Effector CD8-positive, alpha-beta T cell (primary cell): Measurements from ENCODE around the gene NKTR.

Experiments
- DNase-seq: peaks from one replicate; lab custom pipeline; 2025; lab: John Stamatoyannopoulos, UW

The NKTR gene

GRCh38 chr3:42681361-42682038, 81.0 kb downstream of the NKTR start:
- DNase-seq, result no peak

DNA sequence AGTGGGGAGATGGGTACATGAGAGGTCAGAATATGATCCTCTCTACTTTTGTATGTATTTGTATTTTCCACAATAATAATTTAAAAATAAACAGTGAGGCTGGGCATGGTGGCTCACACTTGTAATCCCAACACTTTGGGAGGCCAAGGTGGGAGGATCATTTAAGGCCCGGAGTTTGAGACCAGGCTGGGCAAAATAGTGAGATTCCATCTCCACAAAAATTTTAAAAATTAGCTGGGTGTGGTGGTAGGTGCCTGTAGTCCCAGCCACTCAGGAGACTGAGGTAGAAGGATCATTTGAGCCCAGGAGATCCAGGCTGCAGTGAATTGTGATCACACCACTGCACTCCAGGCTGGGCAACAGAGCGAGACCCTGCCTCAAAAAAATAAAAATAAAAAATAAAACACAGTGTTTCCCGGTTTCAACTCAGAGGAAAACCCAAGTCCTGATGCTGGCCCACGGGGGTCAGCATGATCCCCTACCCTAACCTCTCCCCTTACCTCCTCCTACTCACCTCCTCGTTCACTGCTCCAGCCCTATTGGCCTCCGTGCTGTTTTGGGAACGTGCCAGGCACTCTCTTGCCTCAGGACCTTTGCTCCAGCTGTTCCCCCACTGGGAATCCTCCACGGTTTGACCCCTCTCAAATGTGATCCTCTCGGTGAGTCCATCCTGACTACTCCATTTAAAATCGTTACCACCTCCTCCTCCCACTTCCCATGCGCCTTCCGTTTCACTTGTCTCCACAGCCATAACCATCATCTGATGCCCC, 82.0 kb downstream of the NKTR start:
- DNase-seq, result no peak

DNA sequence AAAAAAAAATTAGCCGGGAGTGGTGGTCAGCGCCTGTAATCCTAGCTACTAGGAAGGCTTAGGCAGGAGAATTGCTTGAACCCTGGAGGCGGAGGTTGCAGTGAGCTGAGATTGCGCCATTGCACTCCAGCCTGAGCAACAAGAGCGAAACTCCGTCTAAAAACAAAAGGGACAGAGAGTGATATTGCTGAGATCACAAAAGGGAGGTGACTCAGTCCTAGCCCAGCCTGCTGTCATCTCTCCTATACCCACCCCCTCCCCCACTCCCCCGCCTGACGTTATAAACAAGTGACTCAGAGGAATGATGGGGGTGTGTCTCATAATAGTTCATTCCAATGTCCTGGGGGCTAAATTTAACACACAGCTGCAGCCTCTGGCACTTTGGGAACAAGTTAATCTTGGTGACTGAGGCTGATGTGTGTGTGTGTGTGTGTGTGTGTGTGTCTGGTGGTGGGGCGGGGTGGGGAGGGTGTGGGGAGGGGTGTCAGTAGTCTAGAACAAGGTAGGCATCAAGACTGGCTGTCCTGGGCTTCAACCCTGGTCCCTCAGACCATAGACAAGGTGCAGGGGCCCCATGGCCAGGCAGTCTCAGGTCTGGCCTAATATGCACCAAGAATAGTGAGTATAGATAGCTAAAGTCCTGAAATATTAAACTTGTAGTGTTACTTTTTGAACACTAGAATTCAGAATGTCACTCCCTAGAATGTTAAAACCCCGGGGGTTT, 83.6 kb downstream of the NKTR start:
- DNase-seq, result no peak

- DNase-seq, result no peak
Observed at GRCh38 chr3:42684632-42685362, 84.3 kb downstream of the NKTR start.

DNA sequence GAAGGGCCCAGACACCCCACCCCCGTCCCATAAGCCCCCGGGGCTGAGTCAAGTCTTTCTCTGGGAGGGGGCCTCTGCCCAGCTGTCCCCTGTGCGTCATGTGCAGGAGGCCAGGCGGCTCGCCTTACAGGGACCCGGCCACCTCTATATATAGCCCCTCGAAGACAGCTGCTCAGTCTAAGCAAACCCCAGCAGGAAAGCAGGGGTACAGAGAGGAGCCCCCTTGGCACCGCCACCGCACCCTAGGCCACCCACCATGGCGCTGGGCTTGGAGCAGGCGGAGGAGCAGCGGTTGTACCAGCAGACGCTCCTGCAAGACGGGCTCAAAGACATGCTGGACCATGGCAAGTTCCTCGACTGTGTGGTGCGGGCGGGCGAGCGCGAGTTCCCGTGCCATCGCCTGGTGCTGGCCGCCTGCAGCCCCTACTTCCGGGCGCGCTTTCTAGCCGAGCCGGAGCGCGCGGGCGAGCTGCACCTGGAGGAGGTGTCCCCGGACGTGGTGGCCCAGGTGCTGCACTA, 84.9 kb downstream of the NKTR start, which contains the start of gene KLHL40:
Gene KLHL40, plus strand, starts transcription at position 175 of the 519 bp plus-strand sequence. Its CDS starts 82 bp downstream, at position 257.
- DNase-seq, result no peak

- no peak for DNase-seq
Observed at GRCh38 chr3:42685891-42686820, 85.7 kb downstream of the NKTR start.

- no peak for DNase-seq
Observed at GRCh38 chr3:42686832-42687650, 86.6 kb downstream of the NKTR start.

DNA sequence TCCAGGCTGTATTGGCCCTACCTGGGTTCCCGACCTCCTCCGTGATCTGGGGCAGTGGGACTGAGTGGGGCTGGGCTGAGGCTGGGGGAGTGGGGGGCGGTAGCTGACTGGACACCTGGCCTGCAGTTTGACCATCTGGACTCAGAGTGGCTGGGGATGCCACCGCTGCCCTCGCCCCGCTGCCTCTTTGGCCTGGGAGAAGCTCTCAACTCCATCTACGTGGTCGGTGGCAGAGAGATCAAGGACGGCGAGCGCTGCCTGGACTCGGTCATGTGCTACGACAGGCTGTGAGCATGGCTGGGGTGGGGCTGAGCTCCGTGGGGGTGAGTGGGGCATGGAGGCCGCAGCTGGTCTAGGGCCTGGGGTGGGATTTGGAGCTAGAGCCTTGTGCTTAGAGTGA, 87.5 kb downstream of the NKTR start:
- no peak for DNase-seq

DNA sequence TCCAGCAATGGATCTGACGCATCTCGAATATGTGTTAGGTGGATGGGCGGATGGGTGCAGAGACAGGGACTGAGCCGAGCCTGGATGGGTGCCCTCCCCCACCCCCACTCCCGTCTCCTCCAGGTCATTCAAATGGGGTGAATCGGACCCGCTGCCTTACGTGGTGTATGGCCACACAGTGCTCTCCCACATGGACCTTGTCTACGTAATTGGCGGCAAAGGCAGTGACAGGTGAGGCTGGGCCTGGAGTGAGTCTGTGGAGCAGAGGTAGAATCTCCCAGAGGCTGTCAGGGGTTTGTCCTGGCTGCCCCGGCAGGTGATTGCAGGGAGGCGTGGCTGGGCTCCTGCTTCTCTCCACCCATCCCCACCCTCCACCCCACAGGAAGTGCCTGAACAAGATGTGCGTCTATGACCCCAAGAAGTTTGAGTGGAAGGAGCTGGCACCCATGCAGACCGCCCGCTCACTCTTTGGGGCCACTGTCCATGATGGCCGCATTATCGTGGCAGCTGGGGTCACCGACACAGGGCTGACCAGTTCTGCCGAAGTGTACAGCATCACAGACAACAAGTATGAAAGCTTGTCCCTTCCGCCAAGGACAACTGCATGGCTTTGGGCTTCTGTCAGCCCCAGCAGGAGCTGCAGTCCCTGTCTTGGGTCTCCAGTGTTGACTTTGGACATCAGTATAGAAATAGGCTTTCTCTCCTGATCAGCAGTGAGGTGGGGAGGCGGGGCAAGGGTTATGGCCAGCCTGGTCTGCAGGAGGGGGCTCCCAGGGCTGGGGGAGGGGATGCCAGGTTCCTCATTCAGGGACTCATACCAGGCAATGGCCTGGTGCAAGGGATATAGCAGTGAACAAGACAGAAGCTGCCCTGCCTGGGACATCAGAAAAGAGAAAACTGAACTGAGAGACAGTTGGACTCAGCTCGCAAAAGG, 88.3 kb downstream of the NKTR start:
- no peak for DNase-seq

- no peak for DNase-seq
Observed at GRCh38 chr3:42689421-42690014, 89.0 kb downstream of the NKTR start.

DNA sequence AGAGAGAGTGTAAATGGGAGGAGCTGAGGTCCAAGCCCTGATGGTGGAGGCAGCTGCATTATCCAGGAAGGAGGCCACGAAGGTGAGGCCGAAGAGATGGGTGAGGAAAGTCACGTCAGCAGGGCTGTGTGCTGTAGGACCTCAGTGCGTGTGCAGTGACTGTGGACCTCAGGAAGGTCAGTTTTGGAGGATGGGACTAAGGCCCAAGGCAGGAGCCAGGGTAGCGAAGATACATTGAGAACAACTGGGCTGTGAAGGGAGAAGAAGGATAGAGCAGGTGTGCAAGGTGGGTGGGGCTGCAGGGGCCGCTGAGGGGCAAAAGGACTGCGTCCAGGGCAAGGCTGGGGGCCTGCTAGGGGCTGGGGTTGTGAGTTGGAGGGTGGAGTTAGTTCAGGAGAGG, 89.7 kb downstream of the NKTR start:
- no peak for DNase-seq

DNA sequence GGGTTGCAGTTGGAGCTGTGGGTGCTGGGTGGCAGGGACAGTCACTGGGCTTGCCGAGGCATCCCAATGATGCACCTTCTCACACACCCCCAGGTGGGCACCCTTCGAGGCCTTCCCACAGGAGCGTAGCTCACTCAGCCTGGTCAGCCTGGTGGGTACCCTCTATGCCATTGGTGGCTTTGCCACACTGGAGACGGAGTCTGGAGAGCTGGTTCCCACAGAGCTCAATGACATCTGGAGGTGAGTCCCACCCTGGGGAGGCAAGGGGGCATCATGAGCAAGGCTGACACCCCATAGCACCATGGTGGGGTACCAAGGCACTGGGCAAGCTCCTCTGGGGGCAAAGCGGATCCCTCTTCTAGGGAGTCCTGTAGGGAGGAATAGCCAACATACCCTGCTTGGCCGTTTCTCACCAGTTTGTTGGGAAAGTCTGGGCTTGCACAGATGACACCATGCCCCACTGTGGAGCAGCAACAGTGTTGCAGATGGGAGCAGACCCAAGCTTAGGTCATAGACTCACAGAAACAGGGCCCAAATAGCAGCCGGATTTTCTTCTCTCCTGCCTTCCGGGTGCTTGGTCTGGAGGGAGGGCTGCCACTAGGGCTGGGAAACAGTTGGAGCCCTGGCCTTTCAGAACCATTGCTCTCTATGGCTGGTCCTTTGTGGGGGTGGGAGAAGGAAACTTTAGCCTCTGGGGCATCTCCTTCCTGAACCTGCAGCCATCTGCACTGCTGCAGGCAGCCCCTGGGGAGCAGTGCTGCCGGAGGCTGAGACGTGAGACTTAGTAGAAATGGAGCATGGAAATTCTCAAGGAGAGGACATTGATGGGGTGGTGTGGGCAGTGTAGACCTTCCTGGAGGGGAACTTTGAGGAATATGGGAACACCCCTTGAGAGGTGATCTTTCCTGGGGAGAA, 90.5 kb downstream of the NKTR start:
- no peak for DNase-seq

DNA sequence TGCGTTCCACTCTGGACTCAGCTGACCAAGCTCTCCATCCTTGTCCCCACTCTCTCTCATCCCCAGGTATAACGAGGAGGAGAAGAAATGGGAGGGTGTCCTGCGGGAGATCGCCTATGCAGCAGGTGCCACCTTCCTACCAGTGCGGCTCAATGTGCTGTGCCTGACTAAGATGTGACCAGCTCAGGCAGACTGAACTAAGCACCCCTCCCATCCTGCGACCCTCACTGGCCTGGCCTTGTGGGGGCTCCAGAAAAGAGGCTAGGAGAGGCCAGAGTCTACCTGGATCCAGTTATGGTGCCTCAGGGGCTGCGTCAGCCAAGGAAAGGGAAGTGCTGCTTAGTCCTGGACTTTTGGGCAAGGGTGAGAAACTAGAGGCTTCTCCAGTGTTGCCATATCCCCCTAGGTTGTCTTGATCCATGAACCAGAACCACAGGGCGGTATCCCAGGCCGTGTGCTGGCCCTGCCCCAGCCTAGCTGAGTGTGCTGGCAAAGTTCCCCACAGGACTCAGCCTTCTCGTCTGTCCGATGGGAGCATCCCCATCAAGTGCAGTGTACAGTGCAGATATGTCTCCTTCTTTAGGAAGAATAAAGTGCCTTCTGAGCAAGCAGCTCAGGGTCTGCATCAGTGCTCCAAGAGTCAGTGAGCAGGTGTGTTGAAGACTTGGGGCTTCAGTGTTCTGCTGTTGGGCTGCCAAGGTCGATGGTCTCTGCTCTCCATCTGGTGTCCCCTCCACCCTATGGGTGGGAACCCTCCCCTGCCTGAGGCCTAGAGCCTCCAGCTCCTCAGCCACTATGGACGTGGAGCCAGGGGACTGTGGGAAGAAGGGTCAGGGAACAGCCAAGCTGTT, 91.6 kb downstream of the NKTR start:
- DNase-seq, result no peak

GRCh38 chr3:42692667-42693529, 92.4 kb downstream of the NKTR start:
- no peak for DNase-seq

DNA sequence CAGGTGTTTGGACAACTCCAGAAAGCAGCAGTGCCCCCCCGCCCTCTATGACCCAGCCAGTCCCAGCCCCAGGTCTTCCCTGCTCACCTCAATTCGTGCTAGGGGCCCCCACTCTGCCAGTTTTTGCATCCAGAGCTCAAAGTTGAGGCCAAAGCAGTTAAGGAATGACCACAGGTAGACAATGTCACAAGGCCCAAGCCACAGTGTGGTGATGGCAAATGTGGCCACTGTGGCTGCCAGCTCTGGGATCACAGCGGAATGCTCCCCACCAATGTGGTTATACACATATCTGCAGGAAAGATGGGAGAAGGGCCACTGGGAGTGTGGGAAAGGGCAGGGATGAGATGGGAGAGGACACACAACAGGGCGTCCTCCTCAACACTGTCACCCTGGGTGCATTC, 93.0 kb downstream of the NKTR start:
- no peak for DNase-seq
